ENCODE results near the gene CTNNA1. TPM values are rescaled to one million over a fixed set of nuclear protein-coding genes. Genes with fewer than 3 reads are reported as not detected.

The CTNNA1 gene
- polyA plus RNA-seq, 1 of the 3 experiments (the other 2 are of a cell fraction): 130 TPM

GRCh38 chr5:138949988-138950387, 196.8 kb downstream of the CTNNA1 start:
- Histone ChIP-seq H3F3A (replicated peaks; ENCODE audit: insufficient read depth) (no peaks in the 10 kb centered on the region), H2AFZ (ENCODE audit: low read depth) (no peak overlapping the region), H3K4me3 (ENCODE audit: low read depth in 2 of 2, low read length in 1 of 2) (no peak overlapping the region), H3K9ac (no peak overlapping the region), H3K4me1 (ENCODE audit: control insufficient read depth in 1 of 2, insufficient read depth in 2 of 2, low read depth in 1 of 2, low read length in 1 of 2) (peaks cover 16 to 100% of the 10 kb centered on the region in 2 experiments; a peak in 3 of 4 replicates), H3K9me3 (no peaks in the 10 kb centered on the region), H3K27ac (ENCODE audit: low read depth in 2 of 2, low read length in 1 of 2) (peak overlapping the region in 1 of 2 experiments; percentile 98; a peak in 2 of 4 replicates), H3K79me2 (ENCODE audit: insufficient read depth) (no peaks in the 10 kb centered on the region), H3K27me3 (ENCODE audit: insufficient read depth) (no peaks in the 10 kb centered on the region), H3K4me2 (no peak overlapping the region), H3K9me2 (no peaks in the 10 kb centered on the region), H3K36me3 (replicated peaks in 1 of 2; ENCODE audit: control insufficient read depth in 1 of 2, insufficient read depth in 2 of 2, low read length in 1 of 2) (peaks cover 0 to 3% of the 10 kb centered on the region in 2 experiments), H4K20me1 (ENCODE audit: insufficient read depth) (no peaks in the 10 kb centered on the region)
- CTCF ChIA-PET: interaction anchor here (0.9 to 2.9 kb wide), 9 partner anchors 17 to 312 kb away, joined by 3 to 10 read pairs (median 4); no protein-coding TSS in a partner anchor
- peak; percentile 84 for DNase-seq
- WGBS (ENCODE audit: low lambda C conversion rate): no CpG with 5 or more reads among the region's 3 CpGs
- POLR2A ChIA-PET: interaction anchor here (0.6 to 1.5 kb wide), 5 partner anchors 19 to 343 kb away, joined by 3 to 4 read pairs (median 3); partner anchors contain the start of genes MATR3 and SIL1
- TF ChIP-seq RXRA (IDR thresholded peaks at IDR 0.05; ENCODE audit: borderline replicate concordance, low read depth) (no peak), TCF12 (IDR thresholded peaks at IDR 0.05) (peak; percentile 59), TAF1 (IDR thresholded peaks at IDR 0.05; ENCODE audit: borderline replicate concordance, low read depth, low read length) (no peak), CHD2 (IDR thresholded peaks at IDR 0.05; ENCODE audit: low read length, partially characterized antibody) (peak; percentile 83), RCOR1 (IDR thresholded peaks at IDR 0.05; ENCODE audit: low read length) (peak; percentile 80), MAX (IDR thresholded peaks at IDR 0.05; ENCODE audit: low read depth) (no peak), GABPA (IDR thresholded peaks at IDR 0.05; ENCODE audit: low read depth) (no peak), FOXJ3 (CRISPR knock-in tag; IDR thresholded peaks at IDR 0.05) (peak; percentile 90), NFIC (IDR thresholded peaks at IDR 0.05; ENCODE audit: borderline replicate concordance) (no peak), SIN3A (IDR thresholded peaks at IDR 0.05; ENCODE audit: borderline replicate concordance, low read depth, low read length) (no peak), YY1 (IDR thresholded peaks at IDR 0.05; ENCODE audit: low read depth) (no peak), RAD21 (IDR thresholded peaks at IDR 0.05; ENCODE audit: low read length) (peak; percentile 24; the same call in 1 of the 2 replicates), TEAD4 (IDR thresholded peaks at IDR 0.05; ENCODE audit: borderline replicate concordance, insufficient read depth) (no peak), JUND (IDR thresholded peaks at IDR 0.05) (no peak), GATA2 (CRISPR knock-in tag; IDR thresholded peaks at IDR 0.05) (peak; percentile 99), EP300 (IDR thresholded peaks at IDR 0.05; ENCODE audit: borderline replicate concordance in 1 of 2, low read depth in 1 of 2, low read length in 1 of 2) (no peak; a peak in 1 of 4 replicates), USF2 (IDR thresholded peaks at IDR 0.05; ENCODE audit: borderline replicate concordance, low read depth, low read length) (no peak; the same call in 1 of the 2 replicates), MXI1 (IDR thresholded peaks at IDR 0.05; ENCODE audit: low read depth, low read length) (peak; percentile 81)
- TF ChIP-seq, protein P1, sequence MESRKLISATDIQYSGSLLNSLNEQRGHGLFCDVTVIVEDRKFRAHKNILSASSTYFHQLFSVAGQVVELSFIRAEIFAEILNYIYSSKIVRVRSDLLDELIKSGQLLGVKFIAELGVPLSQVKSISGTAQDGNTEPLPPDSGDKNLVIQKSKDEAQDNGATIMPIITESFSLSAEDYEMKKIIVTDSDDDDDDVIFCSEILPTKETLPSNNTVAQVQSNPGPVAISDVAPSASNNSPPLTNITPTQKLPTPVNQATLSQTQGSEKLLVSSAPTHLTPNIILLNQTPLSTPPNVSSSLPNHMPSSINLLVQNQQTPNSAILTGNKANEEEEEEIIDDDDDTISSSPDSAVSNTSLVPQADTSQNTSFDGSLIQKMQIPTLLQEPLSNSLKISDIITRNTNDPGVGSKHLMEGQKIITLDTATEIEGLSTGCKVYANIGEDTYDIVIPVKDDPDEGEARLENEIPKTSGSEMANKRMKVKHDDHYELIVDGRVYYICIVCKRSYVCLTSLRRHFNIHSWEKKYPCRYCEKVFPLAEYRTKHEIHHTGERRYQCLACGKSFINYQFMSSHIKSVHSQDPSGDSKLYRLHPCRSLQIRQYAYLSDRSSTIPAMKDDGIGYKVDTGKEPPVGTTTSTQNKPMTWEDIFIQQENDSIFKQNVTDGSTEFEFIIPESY (IDR thresholded peaks at IDR 0.05; ENCODE audit: borderline replicate concordance, low read depth): no peak
- TF ChIP-seq, protein P2, sequence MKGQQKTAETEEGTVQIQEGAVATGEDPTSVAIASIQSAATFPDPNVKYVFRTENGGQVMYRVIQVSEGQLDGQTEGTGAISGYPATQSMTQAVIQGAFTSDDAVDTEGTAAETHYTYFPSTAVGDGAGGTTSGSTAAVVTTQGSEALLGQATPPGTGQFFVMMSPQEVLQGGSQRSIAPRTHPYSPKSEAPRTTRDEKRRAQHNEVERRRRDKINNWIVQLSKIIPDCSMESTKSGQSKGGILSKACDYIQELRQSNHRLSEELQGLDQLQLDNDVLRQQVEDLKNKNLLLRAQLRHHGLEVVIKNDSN (IDR thresholded peaks at IDR 0.05; ENCODE audit: borderline replicate concordance, low read depth): no peak
- TF ChIP-seq, protein P3, sequence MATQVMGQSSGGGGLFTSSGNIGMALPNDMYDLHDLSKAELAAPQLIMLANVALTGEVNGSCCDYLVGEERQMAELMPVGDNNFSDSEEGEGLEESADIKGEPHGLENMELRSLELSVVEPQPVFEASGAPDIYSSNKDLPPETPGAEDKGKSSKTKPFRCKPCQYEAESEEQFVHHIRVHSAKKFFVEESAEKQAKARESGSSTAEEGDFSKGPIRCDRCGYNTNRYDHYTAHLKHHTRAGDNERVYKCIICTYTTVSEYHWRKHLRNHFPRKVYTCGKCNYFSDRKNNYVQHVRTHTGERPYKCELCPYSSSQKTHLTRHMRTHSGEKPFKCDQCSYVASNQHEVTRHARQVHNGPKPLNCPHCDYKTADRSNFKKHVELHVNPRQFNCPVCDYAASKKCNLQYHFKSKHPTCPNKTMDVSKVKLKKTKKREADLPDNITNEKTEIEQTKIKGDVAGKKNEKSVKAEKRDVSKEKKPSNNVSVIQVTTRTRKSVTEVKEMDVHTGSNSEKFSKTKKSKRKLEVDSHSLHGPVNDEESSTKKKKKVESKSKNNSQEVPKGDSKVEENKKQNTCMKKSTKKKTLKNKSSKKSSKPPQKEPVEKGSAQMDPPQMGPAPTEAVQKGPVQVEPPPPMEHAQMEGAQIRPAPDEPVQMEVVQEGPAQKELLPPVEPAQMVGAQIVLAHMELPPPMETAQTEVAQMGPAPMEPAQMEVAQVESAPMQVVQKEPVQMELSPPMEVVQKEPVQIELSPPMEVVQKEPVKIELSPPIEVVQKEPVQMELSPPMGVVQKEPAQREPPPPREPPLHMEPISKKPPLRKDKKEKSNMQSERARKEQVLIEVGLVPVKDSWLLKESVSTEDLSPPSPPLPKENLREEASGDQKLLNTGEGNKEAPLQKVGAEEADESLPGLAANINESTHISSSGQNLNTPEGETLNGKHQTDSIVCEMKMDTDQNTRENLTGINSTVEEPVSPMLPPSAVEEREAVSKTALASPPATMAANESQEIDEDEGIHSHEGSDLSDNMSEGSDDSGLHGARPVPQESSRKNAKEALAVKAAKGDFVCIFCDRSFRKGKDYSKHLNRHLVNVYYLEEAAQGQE (IDR thresholded peaks at IDR 0.05; ENCODE audit: low read depth, low read length): no peak

All from SK-N-SH (cell line).